Measurements from ENCODE around the gene SESN3. TPM values are rescaled to one million over a fixed set of nuclear protein-coding genes. Genes with fewer than 3 reads are reported as not detected.

Gene SESN3
- polyA plus RNA-seq, 1 donor from 2014 or later = 11.1 TPM

GRCh38 chr11:95132956-95133355 is 98.0 kb downstream of the SESN3 start:
- Histone ChIP-seq H3K4me3 (ENCODE audit: low read length) (no peak overlapping the region), H2AFZ (ENCODE audit: low read depth, low read length) (no peak overlapping the region), H3K27ac (ENCODE audit: low read length) (no peak overlapping the region), H3K9me2 (ENCODE audit: insufficient read depth, low read length) (no peaks in the 10 kb centered on the region), H3K27me3 (ENCODE audit: insufficient read depth, low read depth, low read length) (no peaks in the 10 kb centered on the region), H3K9ac (ENCODE audit: low read length) (no peak overlapping the region), H3K9me3 (ENCODE audit: low read length) (no peaks in the 10 kb centered on the region), H4K20me1 (ENCODE audit: insufficient read depth) (no peaks in the 10 kb centered on the region), H3F3A (ENCODE audit: insufficient read depth, low read length, poor library complexity, severe bottlenecking) (no peaks in the 10 kb centered on the region), H3K4me2 (ENCODE audit: low read length) (no peak overlapping the region), H3K36me3 (ENCODE audit: insufficient read depth, low read length) (no peaks in the 10 kb centered on the region), H3K79me2 (replicated peaks; ENCODE audit: insufficient read depth, low read length) (no peaks in the 10 kb centered on the region)
- TF ChIP-seq EZH2 (IDR thresholded peaks at IDR 0.05; ENCODE audit: borderline replicate concordance, insufficient read depth, low read length, poor library complexity, severe bottlenecking) (no peak), TAF1 (IDR thresholded peaks at IDR 0.05; ENCODE audit: low read depth) (no peak), MXI1 (conservative IDR thresholded peaks at IDR 0.05; ENCODE audit: poor library complexity, severe bottlenecking) (no peak), EP300 (conservative IDR thresholded peaks at IDR 0.05; ENCODE audit: poor library complexity, severe bottlenecking) (no peak), SMC3 (conservative IDR thresholded peaks at IDR 0.05; ENCODE audit: poor library complexity) (no peak), POLR2AphosphoS5 (IDR thresholded peaks at IDR 0.05) (no peak), CTCF (IDR thresholded peaks at IDR 0.05; ENCODE audit: poor library complexity, severe bottlenecking) (no peak), RAD21 (conservative IDR thresholded peaks at IDR 0.05) (no peak), REST (IDR thresholded peaks at IDR 0.05; ENCODE audit: borderline replicate concordance) (no peak)

- Histone ChIP-seq H3K36me3 (ENCODE audit: insufficient read depth, low read length) (no peaks in the 10 kb centered on the region), H3K27me3 (ENCODE audit: insufficient read depth, low read depth, low read length) (no peaks in the 10 kb centered on the region), H3K4me2 (ENCODE audit: low read length) (no peak overlapping the region), H3K9me2 (ENCODE audit: insufficient read depth, low read length) (no peaks in the 10 kb centered on the region), H3F3A (ENCODE audit: insufficient read depth, low read length, poor library complexity, severe bottlenecking) (no peaks in the 10 kb centered on the region), H3K4me3 (ENCODE audit: low read length) (no peak overlapping the region), H3K9me3 (ENCODE audit: low read length) (no peaks in the 10 kb centered on the region), H4K20me1 (ENCODE audit: insufficient read depth) (no peaks in the 10 kb centered on the region), H3K27ac (ENCODE audit: low read length) (no peak overlapping the region), H3K9ac (ENCODE audit: low read length) (no peak overlapping the region), H3K79me2 (replicated peaks; ENCODE audit: insufficient read depth, low read length) (no peaks in the 10 kb centered on the region), H2AFZ (ENCODE audit: low read depth, low read length) (no peak overlapping the region)
- TF ChIP-seq TAF1 (IDR thresholded peaks at IDR 0.05; ENCODE audit: low read depth) (no peak), CTCF (IDR thresholded peaks at IDR 0.05; ENCODE audit: poor library complexity, severe bottlenecking) (no peak), MXI1 (conservative IDR thresholded peaks at IDR 0.05; ENCODE audit: poor library complexity, severe bottlenecking) (no peak), POLR2AphosphoS5 (IDR thresholded peaks at IDR 0.05) (no peak), EP300 (conservative IDR thresholded peaks at IDR 0.05; ENCODE audit: poor library complexity, severe bottlenecking) (no peak), EZH2 (IDR thresholded peaks at IDR 0.05; ENCODE audit: borderline replicate concordance, insufficient read depth, low read length, poor library complexity, severe bottlenecking) (no peak)
These were observed 102.4 kb downstream of the SESN3 start for GRCh38 chr11:95128602-95129001.
